ENCODE data around the gene MAPKAPK3.

Gene MAPKAPK3

GRCh38 chr3:50635066-50635465, 18.1 kb downstream of the MAPKAPK3 start:
- DNase-seq (ENCODE audit: low read depth), result no peak
- no peak overlapping the region for H3K4me3 ChIP-seq (ENCODE audit: control insufficient read depth, low read depth, low read length)
- no peak for TF ChIP-seq CTCF (conservative IDR thresholded peaks at IDR 0.05; ENCODE audit: control insufficient read depth, insufficient read depth, low read depth, low read length)

GRCh38 chr3:50637011-50637410, 20.1 kb downstream of the MAPKAPK3 start:
- H3K4me3 ChIP-seq (ENCODE audit: control insufficient read depth, low read depth, low read length), result no peak overlapping the region
- TF ChIP-seq CTCF (conservative IDR thresholded peaks at IDR 0.05; ENCODE audit: control insufficient read depth, insufficient read depth, low read depth, low read length), result no peak
- no peak for DNase-seq (ENCODE audit: low read depth)

- no peak for TF ChIP-seq CTCF (conservative IDR thresholded peaks at IDR 0.05; ENCODE audit: control insufficient read depth, insufficient read depth, low read depth, low read length)
- H3K4me3 ChIP-seq (ENCODE audit: control insufficient read depth, low read depth, low read length), result no peak overlapping the region
- no peak for DNase-seq (ENCODE audit: low read depth)
These were observed 21.0 kb downstream of the MAPKAPK3 start for GRCh38 chr3:50637945-50638344.

GRCh38 chr3:50639055-50639494, 22.1 kb downstream of the MAPKAPK3 start:
- no peak for TF ChIP-seq CTCF (conservative IDR thresholded peaks at IDR 0.05; ENCODE audit: control insufficient read depth, insufficient read depth, low read depth, low read length)
- peak; percentile 77 for DNase-seq (ENCODE audit: low read depth)

GRCh38 chr3:50642382-50642781, 25.4 kb downstream of the MAPKAPK3 start:
- TF ChIP-seq CTCF (conservative IDR thresholded peaks at IDR 0.05; ENCODE audit: control insufficient read depth, insufficient read depth, low read depth, low read length), result no peak
- no peak for DNase-seq (ENCODE audit: low read depth)
- H3K4me3 ChIP-seq (ENCODE audit: control insufficient read depth, low read depth, low read length), result no peak overlapping the region

More at GRCh38 chr3:50639055-50639494, 22.1 kb downstream of the MAPKAPK3 start:
- no peak overlapping the region for H3K4me3 ChIP-seq (ENCODE audit: control insufficient read depth, low read depth, low read length)

GRCh38 chr3:50644561-50644960, 27.6 kb downstream of the MAPKAPK3 start:
- no peak for DNase-seq (ENCODE audit: low read depth)
- no peak overlapping the region for H3K4me3 ChIP-seq (ENCODE audit: control insufficient read depth, low read depth, low read length)
- TF ChIP-seq CTCF (conservative IDR thresholded peaks at IDR 0.05; ENCODE audit: control insufficient read depth, insufficient read depth, low read depth, low read length), result no peak

GRCh38 chr3:50645378-50645777, 28.4 kb downstream of the MAPKAPK3 start:
- H3K4me3 ChIP-seq (ENCODE audit: control insufficient read depth, low read depth, low read length), result no peak overlapping the region
- no peak for TF ChIP-seq CTCF (conservative IDR thresholded peaks at IDR 0.05; ENCODE audit: control insufficient read depth, insufficient read depth, low read depth, low read length)
- DNase-seq (ENCODE audit: low read depth), result no peak
